Mucosa of rectum (tissue), 2 donors: ENCODE measurements around the gene NQO2.
A peak's percentile ranks its signal among the peaks of the same experiment; 100 is the strongest.

Experiments used
- H3K27ac ChIP-seq, 2 donors: one replicate each; pipeline ENCODE4 v1.7.0; 2013; ENCODE audit warnings: inconsistent platforms in 2 of 2, low read depth in 2 of 2, low read length in 2 of 2
- H3K27me3 ChIP-seq, 2 donors: one replicate each; pipeline ENCODE4 v1.7.0; 2013; ENCODE audit warnings: low read length in 2 of 2; ENCODE audit not compliant: control insufficient read depth in 2 of 2, insufficient read depth in 2 of 2
- H3K36me3 ChIP-seq, 2 donors: one replicate each; pipeline ENCODE4 v1.7.0; 2013; ENCODE audit warnings: low read length in 2 of 2; ENCODE audit not compliant: control insufficient read depth in 2 of 2, insufficient read depth in 2 of 2
- H3K4me1 ChIP-seq, 2 donors: one replicate each; pipeline ENCODE4 v1.7.0; 2013; ENCODE audit warnings: low read length in 2 of 2, mild to moderate bottlenecking in 1 of 2; ENCODE audit not compliant: control insufficient read depth in 2 of 2, insufficient read depth in 2 of 2
- H3K4me3 ChIP-seq, 2 donors: one replicate each; pipeline ENCODE4 v1.7.0; 2013; ENCODE audit warnings: low read length in 2 of 2
- H3K9ac ChIP-seq, 2 donors: one replicate each; pipeline ENCODE4 v1.7.0; 2013; ENCODE audit warnings: low read length in 2 of 2, low read depth in 1 of 2, mild to moderate bottlenecking in 1 of 2
- H3K9me3 ChIP-seq, 2 donors: one replicate each; pipeline ENCODE4 v1.7.0; 2013; ENCODE audit warnings: low read length in 2 of 2; ENCODE audit not compliant: control insufficient read depth in 2 of 2
- donor health status: healthy.
- donor health status: Normal muscosa, but diverticular disease.

NQO2 gene

DNA sequence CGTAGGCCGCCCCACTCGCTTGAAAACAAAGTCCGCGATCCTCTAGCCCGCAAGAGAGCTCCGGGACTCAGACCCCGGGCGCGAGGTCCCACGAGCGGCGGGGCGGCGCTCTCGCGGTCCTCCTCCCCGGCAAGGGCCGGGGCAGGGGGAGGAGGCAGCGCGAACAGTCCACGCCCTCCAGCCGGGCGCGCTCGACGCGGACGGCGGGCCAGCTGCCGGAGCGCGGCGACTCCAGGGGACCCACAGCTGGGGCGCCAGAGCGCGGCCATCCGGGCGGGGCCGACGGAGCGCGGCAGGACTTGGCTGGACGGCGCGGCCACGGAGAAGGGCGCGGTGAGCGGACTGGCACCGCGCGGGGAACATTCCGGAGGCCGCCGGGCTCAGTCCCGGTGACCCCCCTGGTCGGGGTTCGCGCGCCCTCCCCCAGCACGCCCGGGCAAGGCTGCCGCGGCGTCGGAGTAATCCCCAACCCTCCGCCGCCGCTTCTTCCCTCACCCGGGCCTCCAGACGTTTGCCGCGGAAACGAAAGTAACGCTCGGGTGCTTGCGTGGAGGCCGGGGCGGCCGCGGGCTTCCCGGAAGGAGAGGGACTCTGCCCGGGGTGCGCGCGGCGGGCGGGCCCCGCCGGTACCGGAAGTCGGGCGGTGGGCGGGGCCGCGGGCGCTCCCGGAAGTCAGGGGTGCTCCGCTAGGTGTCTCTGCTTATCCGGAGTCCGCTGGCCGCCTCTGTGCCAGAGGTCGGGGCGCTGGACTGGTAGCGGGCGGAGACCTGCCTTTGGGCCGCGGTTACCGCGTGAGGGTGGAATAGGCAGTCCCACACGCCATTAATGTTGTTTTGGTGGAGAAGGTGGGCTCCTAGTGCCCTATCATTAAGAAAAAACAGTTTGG lies 68.9 kb downstream of the NQO2 start, which contains the start of gene RIPK1:
TSS of gene RIPK1 (plus strand) at position 166 of the 886 bp plus-strand sequence. CDS start 8,330 bp downstream, outside the sequence.
- peak within 1 kb of the TSS; percentile 94 to 100 for H3K9ac ChIP-seq
- peak within 1 kb of the TSS; percentile 100 for H3K27ac ChIP-seq
- H3K9me3 ChIP-seq: no peaks in the 10 kb centered on the region
- H3K4me3 ChIP-seq: peak within 1 kb of the TSS; percentile 89 to 94
- H3K27me3 ChIP-seq: no peaks in the 10 kb centered on the region
- H3K36me3 ChIP-seq: peaks cover 0 to 4% of the 10 kb centered on the region in 2 donors
- peaks cover 16% of the 10 kb centered on the region in 2 donors for H3K4me1 ChIP-seq
